Mucosa of rectum (tissue), 2 donors: Measurements from ENCODE around the gene ARHGEF7.

Experiments
- H3K27ac ChIP-seq, 2 donors: one replicate each; pipeline ENCODE4 v1.7.0; 2013; ENCODE audit warnings: inconsistent platforms in 2 of 2, low read depth in 2 of 2, low read length in 2 of 2
- H3K27me3 ChIP-seq, 2 donors: one replicate each; pipeline ENCODE4 v1.7.0; 2013; ENCODE audit warnings: low read length in 2 of 2; ENCODE audit not compliant: control insufficient read depth in 2 of 2, insufficient read depth in 2 of 2
- H3K36me3 ChIP-seq, 2 donors: one replicate each; pipeline ENCODE4 v1.7.0; 2013; ENCODE audit warnings: low read length in 2 of 2; ENCODE audit not compliant: control insufficient read depth in 2 of 2, insufficient read depth in 2 of 2
- H3K4me1 ChIP-seq, 2 donors: one replicate each; pipeline ENCODE4 v1.7.0; 2013; ENCODE audit warnings: low read length in 2 of 2, mild to moderate bottlenecking in 1 of 2; ENCODE audit not compliant: control insufficient read depth in 2 of 2, insufficient read depth in 2 of 2
- H3K4me3 ChIP-seq, 2 donors: one replicate each; pipeline ENCODE4 v1.7.0; 2013; ENCODE audit warnings: low read length in 2 of 2
- H3K9ac ChIP-seq, 2 donors: one replicate each; pipeline ENCODE4 v1.7.0; 2013; ENCODE audit warnings: low read length in 2 of 2, low read depth in 1 of 2, mild to moderate bottlenecking in 1 of 2
- H3K9me3 ChIP-seq, 2 donors: one replicate each; pipeline ENCODE4 v1.7.0; 2013; ENCODE audit warnings: low read length in 2 of 2; ENCODE audit not compliant: control insufficient read depth in 2 of 2
- donor health status: healthy.
- donor health status: Normal muscosa, but diverticular disease.

The ARHGEF7 gene

DNA sequence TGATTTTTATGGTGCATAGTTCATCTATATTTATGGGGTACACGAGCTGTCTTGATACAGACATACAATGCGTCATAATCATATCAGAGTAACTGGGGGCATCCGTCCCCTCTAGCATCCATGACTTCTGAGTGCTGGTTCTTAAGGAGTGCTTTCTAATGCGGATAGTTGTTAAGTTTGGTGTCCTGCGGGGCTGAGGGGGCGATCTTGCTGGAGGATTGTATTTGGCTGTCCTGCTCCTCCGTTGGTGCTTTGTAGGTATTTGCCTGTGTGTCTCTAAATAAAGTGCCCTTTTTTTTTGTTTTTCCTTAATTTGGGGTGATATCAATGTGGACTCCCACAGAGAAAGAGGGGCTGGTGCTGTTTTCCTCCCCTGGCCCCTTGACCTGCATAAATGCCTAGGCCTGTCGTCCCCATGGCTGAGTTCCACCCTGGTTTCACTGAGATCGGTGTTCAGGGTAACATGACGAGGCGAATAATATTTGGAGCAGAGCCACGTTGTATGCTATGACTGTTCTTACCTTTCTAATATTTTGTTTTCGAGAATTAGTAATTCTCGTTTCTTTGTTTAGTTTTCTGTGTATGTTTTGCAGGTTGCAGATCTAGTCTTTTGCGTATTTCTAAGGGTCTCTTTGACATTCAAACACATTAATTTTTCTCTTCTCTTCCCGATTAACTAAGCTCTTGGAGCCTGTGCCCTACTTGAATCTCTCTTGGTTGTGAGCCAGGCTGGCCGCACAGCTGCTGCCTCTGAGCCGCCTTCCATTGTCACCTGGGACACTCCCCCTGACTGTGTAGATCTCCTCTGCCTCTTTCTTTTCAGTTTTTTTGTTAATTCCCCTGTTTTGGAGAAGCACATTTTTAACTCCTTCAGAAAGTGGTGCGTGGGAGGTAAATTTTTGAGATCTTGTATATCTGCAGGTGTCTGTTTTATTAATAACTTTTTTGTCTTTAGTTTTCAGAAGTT, 100.3 kb downstream of the ARHGEF7 start:
- no peak overlapping the region for H3K9ac ChIP-seq
- no peak overlapping the region for H3K4me3 ChIP-seq
- no peak overlapping the region for H3K27ac ChIP-seq

DNA sequence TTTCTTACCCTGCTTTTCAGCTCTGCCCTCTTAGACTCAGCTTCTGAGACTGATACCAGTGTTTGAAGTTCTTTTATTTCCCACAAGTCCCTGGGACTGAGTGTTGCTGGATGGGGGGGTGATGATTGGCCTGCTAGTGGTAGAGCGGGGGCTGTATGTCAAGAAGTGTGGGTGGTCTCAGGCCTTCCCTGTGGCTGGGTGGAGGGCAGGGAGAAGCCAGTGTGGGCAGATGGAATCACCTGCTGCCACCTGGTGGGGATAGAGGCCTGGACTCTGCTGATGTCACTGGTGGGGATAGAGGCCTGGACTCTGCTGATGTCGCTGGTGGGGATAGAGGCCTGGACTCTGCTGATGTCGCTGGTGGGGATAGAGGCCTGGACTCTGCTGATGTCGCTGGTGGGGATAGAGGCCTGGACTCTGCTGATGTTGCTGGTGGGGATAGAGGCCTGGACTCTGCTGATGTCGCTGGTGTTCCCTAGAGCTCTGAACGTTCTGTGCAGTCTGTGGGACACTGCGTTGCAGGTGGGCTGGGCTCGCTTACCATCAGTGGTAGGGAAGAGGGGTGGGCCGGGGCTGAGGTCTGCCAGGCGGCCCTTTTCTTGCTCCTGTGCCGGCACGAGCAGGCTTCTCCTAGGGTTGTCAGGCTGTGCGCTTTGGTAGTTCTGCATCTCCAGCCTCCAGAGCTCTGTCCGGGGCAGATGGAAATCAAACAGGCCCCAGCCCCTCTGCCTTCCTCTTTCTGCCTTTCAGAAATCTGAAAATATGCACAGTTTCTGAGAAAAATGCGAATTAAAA, 101.3 kb downstream of the ARHGEF7 start:
- H3K36me3 ChIP-seq = peaks cover 0 to 13% of the 10 kb centered on the region in 2 donors
- no peak overlapping the region for H3K9ac ChIP-seq
- no peak overlapping the region for H3K4me3 ChIP-seq
- H3K9me3 ChIP-seq = no peaks in the 10 kb centered on the region
- H3K27me3 ChIP-seq = no peaks in the 10 kb centered on the region
- peaks cover 0 to 2% of the 10 kb centered on the region in 2 donors for H3K4me1 ChIP-seq
- H3K27ac ChIP-seq = no peak overlapping the region

More for the DNA sequence above, 100.3 kb downstream of the ARHGEF7 start:
- Histone ChIP-seq H3K36me3 (peaks cover 0 to 9% of the 10 kb centered on the region in 2 donors), H3K27me3 (no peaks in the 10 kb centered on the region), H3K9me3 (no peaks in the 10 kb centered on the region), H3K4me1 (peaks cover 0 to 2% of the 10 kb centered on the region in 2 donors)

DNA sequence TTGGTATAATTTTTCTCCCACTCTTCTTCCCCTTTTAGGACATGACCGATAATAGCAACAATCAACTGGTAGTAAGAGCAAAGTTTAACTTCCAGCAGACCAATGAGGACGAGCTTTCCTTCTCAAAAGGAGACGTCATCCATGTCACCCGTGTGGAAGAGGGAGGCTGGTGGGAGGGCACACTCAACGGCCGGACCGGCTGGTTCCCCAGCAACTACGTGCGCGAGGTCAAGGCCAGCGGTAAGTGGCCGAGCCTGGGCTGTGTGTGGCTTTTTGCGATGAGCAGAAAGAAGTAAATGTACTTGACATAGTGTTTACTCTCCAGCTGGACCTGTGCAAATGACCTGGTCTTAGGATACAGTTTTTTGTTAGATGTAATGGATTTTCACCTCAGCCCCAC, 102.5 kb downstream of the ARHGEF7 start:
- H3K27ac ChIP-seq = no peak overlapping the region
- H3K4me1 ChIP-seq = peaks cover 0 to 2% of the 10 kb centered on the region in 2 donors
- no peak overlapping the region for H3K4me3 ChIP-seq
- no peaks in the 10 kb centered on the region for H3K27me3 ChIP-seq
- no peaks in the 10 kb centered on the region for H3K9me3 ChIP-seq
- H3K36me3 ChIP-seq = peaks cover 0 to 13% of the 10 kb centered on the region in 2 donors
- no peak overlapping the region for H3K9ac ChIP-seq

DNA sequence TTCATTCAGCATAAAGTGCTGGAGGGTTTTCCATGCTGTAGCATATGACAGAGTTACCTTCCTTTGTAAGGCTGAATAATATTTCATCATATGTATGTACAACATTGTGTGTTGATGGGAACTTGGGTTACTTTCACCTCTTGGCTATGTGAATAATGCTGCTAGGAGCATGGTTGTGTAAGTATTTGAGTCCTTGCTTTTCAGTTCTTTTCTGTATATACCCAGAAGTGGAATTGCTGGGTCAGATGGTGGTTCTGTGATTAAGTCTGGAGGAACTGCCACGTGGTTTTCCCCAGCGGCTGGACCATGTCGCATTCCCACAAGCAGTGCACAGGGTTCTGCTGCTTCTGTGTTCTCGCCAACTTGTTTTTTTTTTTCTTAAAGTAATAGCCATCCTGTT, 104.2 kb downstream of the ARHGEF7 start:
- H3K4me1 ChIP-seq = no peaks in the 10 kb centered on the region
- no peak overlapping the region for H3K27ac ChIP-seq
- H3K9ac ChIP-seq = no peak overlapping the region
- H3K9me3 ChIP-seq = no peaks in the 10 kb centered on the region
- peaks cover 0 to 11% of the 10 kb centered on the region in 2 donors for H3K36me3 ChIP-seq
- H3K27me3 ChIP-seq = no peaks in the 10 kb centered on the region
- H3K4me3 ChIP-seq = no peak overlapping the region

DNA sequence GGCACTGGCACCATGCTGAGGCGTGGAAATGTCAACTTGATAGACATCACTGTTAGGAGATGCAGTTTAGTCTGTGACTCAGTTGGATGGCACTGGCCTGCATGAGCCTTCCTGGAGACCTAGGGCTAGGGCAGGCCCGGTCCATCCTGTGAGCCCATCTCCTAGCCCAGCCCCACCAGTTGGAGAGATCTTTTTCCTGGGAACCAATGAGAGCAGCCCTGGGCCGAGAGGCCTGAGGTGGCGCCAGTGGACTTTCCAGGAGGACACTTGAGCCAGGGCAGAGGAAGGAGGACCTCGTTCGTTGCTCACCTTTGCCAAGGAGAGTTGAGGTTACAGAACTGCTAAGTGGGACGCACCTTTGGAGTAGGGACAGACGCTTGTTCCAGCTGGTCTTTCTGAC, 104.8 kb downstream of the ARHGEF7 start:
- H3K9me3 ChIP-seq = no peaks in the 10 kb centered on the region
- no peaks in the 10 kb centered on the region for H3K27me3 ChIP-seq
- no peak overlapping the region for H3K27ac ChIP-seq
- H3K4me1 ChIP-seq = no peaks in the 10 kb centered on the region
- H3K9ac ChIP-seq = no peak overlapping the region
- H3K4me3 ChIP-seq = no peak overlapping the region
- peaks cover 0 to 10% of the 10 kb centered on the region in 2 donors for H3K36me3 ChIP-seq

DNA sequence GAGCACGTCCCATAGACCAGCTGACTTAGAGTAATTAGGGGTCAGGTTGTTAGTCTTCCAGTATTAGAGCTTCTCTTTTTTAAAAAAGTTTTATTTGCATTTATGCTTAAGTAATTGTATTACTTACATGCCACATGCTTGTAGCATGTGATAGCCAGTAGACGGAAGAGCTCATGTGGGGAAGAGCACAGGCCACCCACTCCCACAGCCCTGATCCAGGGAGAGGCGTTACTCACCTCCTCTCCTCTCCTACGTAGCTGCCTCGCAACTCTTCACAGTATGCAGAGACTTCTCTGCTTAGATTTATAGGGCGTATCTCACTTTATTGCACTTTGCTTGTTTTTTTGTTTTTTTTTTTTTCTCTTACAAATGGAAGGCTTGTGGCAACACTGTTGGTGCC, 110.1 kb downstream of the ARHGEF7 start:
- H3K4me3 ChIP-seq = no peak overlapping the region
- no peaks in the 10 kb centered on the region for H3K9me3 ChIP-seq
- no peaks in the 10 kb centered on the region for H3K4me1 ChIP-seq
- peaks cover 12 to 15% of the 10 kb centered on the region in 2 donors for H3K36me3 ChIP-seq
- no peak overlapping the region for H3K27ac ChIP-seq
- H3K27me3 ChIP-seq = no peaks in the 10 kb centered on the region
- H3K9ac ChIP-seq = no peak overlapping the region

DNA sequence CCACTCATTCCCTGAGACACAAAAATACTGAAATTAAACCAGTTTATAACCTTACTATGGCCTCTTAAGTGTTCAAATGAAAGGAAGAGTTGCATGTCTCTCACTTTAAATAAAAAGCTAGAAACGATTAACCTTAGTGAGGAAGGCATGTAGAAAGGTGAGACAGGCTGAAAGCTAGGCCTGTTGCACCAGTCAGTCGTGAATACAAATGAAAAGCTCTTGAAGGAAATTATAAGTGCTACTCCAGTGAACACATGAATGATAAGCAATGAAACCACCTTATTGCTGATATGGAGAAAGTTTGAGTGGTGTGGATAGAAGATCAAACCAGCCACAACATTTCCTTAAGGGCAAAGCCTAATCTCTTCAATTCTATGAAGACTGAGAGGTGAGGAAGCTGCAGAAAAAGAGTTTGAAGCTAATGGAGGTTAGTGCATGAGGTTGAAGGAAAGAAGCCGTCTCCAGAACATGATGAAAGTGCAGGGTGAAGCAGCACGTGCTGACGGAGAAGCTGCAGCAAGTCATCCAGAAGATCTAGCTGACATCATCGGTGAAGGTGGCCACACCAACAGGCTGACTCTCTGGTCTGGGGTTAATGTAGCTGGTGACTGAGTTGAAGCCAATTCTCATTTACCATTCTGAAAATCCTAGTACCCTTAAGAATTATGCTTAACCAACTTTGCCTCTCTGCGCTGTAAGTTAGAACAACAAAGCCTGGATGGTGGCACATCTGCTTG, 110.9 kb downstream of the ARHGEF7 start:
- Histone ChIP-seq H3K4me1 (no peaks in the 10 kb centered on the region), H3K27me3 (no peaks in the 10 kb centered on the region), H3K9me3 (no peaks in the 10 kb centered on the region), H3K27ac (no peak overlapping the region), H3K9ac (no peak overlapping the region), H3K4me3 (no peak overlapping the region), H3K36me3 (peaks cover 12 to 15% of the 10 kb centered on the region in 2 donors)

DNA sequence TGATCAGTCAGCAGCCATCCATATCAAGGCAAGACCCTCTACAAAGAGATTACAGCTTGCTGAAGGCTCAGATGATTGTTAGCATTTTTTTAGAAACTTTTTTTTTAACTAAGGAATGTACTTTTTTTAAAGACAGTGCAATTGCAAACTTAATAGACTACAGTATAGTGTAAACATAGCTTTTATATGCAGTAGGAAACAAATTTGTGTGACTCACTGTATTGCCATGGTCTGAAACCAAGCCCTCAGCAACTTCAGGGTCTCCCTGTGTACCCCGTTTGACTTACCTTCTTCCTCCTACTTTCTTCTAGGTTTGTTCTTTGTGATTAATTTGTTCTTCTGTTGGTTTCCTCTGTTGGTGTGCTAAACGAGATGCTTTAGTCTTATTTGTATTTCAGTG, 112.3 kb downstream of the ARHGEF7 start:
- Histone ChIP-seq H3K27ac (no peak overlapping the region), H3K4me3 (no peak overlapping the region), H3K9ac (no peak overlapping the region), H3K36me3 (peaks cover 12 to 15% of the 10 kb centered on the region in 2 donors), H3K4me1 (no peaks in the 10 kb centered on the region), H3K9me3 (no peaks in the 10 kb centered on the region), H3K27me3 (no peaks in the 10 kb centered on the region)

DNA sequence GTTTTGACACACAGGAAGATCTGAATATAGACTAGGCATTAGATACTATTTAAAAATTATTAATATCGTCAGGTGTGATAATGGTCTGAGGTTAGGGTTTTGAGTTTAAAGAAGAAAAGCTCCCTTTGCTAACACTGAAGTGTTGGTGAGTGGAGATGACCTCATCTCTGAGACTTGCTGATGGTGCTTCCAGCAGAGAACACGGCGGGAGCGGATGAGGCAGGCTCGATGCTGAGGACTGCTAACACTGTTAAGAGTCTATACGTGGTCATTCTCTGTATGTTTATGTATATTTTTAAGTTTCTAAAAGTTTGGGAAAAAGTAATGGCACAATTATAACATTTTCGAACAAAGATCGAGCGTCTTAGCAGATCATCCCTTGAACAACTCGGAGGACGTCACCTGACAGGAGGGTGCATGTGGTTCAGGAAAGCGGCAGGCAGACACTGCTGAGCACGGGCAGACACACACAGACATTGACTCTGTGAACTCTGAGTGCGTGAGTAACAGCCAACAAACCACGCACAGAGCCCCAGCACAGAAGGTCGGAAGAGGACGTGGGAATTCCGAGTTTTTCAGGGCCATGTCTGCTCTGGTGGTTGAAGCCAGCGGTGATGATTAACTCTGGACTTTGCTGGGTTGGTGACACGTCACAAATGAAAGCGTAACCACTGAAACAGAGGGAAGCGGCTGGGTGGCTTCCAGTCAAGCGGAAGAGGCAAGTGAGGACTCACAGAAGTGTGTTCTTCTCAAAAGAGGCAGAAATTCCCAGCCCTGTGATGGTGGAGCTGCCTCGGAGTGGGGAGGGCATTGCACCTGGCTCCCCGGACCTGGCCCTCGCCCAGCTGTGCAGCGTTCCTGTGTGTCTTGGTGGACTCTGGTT, 113.4 kb downstream of the ARHGEF7 start:
- H3K4me1 ChIP-seq = no peaks in the 10 kb centered on the region
- no peaks in the 10 kb centered on the region for H3K9me3 ChIP-seq
- no peaks in the 10 kb centered on the region for H3K27me3 ChIP-seq
- H3K9ac ChIP-seq = no peak overlapping the region
- no peak overlapping the region for H3K27ac ChIP-seq
- H3K4me3 ChIP-seq = no peak overlapping the region
- H3K36me3 ChIP-seq = peaks cover 12 to 15% of the 10 kb centered on the region in 2 donors
